Measurements from ENCODE around the gene KCNJ3. TPM values are rescaled to one million over a fixed set of nuclear protein-coding genes. Genes with fewer than 3 reads are reported as not detected.

KCNJ3 gene, protein sequence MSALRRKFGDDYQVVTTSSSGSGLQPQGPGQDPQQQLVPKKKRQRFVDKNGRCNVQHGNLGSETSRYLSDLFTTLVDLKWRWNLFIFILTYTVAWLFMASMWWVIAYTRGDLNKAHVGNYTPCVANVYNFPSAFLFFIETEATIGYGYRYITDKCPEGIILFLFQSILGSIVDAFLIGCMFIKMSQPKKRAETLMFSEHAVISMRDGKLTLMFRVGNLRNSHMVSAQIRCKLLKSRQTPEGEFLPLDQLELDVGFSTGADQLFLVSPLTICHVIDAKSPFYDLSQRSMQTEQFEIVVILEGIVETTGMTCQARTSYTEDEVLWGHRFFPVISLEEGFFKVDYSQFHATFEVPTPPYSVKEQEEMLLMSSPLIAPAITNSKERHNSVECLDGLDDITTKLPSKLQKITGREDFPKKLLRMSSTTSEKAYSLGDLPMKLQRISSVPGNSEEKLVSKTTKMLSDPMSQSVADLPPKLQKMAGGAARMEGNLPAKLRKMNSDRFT
- under 0.01 TPM in 1 of 2 replicates, not detected in the other for total RNA-seq

DNA sequence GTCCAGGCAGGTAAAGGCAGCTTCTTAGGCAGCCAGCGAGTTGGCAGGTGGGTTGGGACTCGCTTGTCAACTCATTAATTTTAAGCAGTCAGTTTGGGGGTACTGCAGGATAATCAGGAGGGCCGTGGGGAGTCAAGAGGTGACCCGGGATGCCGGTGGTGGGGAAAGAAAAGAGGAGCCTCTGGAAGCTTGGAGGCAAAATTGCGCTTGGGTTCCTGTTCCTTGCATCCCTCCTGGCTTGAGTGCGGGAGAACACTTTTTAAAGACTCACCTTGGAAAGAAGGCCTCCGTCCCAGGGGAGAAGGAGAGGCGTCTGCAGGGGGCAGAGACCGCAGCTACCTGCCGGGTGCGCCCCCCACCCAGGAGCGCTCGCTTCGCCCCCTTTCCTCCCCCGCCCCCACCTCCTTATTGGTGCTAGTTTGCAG, at the start of gene KCNJ3:
Gene KCNJ3 (plus strand): TSS at position 400 of the 425 bp plus-strand sequence. CDS start 81 bp downstream, outside the sequence.

